PC-9 (cell line): Measurements from ENCODE around the gene TMCO4.

Experiments used
- EZH2 ChIP-seq: fragments of 200-600 bp; sonication (generic); IDR thresholded peaks from 2 replicates; pipeline ENCODE4 v1.8.0; 2017; ENCODE audit warnings: antibody characterized with exemption, low read depth
- TF ChIP-seq, protein P1 (sequence below): fragments of 200-600 bp; sonication (generic); conservative IDR thresholded peaks from 2 replicates; pipeline ENCODE4 v1.6.1; 2017; ENCODE audit warnings: mixed run types, antibody characterized with exemption, mild to moderate bottlenecking, moderate library complexity

GRCh38 chr1:19655718-19656080, 144.0 kb downstream of the TMCO4 start:
- TF ChIP-seq, protein P1, sequence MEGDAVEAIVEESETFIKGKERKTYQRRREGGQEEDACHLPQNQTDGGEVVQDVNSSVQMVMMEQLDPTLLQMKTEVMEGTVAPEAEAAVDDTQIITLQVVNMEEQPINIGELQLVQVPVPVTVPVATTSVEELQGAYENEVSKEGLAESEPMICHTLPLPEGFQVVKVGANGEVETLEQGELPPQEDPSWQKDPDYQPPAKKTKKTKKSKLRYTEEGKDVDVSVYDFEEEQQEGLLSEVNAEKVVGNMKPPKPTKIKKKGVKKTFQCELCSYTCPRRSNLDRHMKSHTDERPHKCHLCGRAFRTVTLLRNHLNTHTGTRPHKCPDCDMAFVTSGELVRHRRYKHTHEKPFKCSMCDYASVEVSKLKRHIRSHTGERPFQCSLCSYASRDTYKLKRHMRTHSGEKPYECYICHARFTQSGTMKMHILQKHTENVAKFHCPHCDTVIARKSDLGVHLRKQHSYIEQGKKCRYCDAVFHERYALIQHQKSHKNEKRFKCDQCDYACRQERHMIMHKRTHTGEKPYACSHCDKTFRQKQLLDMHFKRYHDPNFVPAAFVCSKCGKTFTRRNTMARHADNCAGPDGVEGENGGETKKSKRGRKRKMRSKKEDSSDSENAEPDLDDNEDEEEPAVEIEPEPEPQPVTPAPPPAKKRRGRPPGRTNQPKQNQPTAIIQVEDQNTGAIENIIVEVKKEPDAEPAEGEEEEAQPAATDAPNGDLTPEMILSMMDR = no peak
- no peak for TF ChIP-seq EZH2
